HepG2 (cell line): ENCODE results near the gene MYCBPAP. TPM values are rescaled to one million over a fixed set of nuclear protein-coding genes. Genes with fewer than 3 reads are reported as not detected.

Source experiments
- CBX5 ChIP-seq: sonication (generic); formaldehyde crosslinking; IDR thresholded peaks from 2 replicates; pipeline ENCODE4 v1.4.0; 2020; ENCODE audit warnings: missing genetic modification reagents, borderline replicate concordance
- FOXC1 ChIP-seq: sonication (generic); formaldehyde crosslinking; IDR thresholded peaks from 2 replicates; pipeline ENCODE4 v1.8.0; 2022; ENCODE audit warnings: mild to moderate bottlenecking, missing genetic modification reagents, borderline replicate concordance
- GTF2F1 ChIP-seq: fragments of 150-350 bp; IDR thresholded peaks from 2 replicates; pipeline ENCODE4 v1.6.1; 2014; ENCODE audit warnings: low read length
- KLF9 ChIP-seq: IDR thresholded peaks from 2 replicates; pipeline ENCODE4 v1.6.1; 2016; ENCODE audit warnings: low read depth
- KMT2B ChIP-seq: IDR thresholded peaks from 2 replicates; pipeline ENCODE4 v1.6.1; 2016; ENCODE audit warnings: missing genetic modification reagents, missing compliant biosample characterization
- RBAK ChIP-seq: sonication (generic); formaldehyde crosslinking; IDR thresholded peaks from 2 replicates; pipeline ENCODE4 v1.5.1; 2020; ENCODE audit warnings: mild to moderate bottlenecking, missing genetic modification reagents
- USF2 ChIP-seq, 2 experiments: sonication (generic) in 1 of 2; formaldehyde crosslinking in 1 of 2; IDR thresholded peaks; 2 replicates each; pipeline versions ENCODE4 v1.5.1 to v1.6.1; 2011 to 2020; ENCODE audit warnings: borderline replicate concordance in 1 of 2, low read depth in 1 of 2, low read length in 1 of 2, mild to moderate bottlenecking in 1 of 2, missing genetic modification reagents in 1 of 2, moderate library complexity in 1 of 2
- ZNF10 ChIP-seq: sonication (generic); formaldehyde crosslinking; IDR thresholded peaks from 2 replicates; pipeline ENCODE4 v1.4.0; 2020; ENCODE audit warnings: mild to moderate bottlenecking, low read depth, missing genetic modification reagents, borderline replicate concordance
- ZNF235 ChIP-seq: sonication (generic); formaldehyde crosslinking; IDR thresholded peaks from 2 replicates; pipeline ENCODE4 v1.8.1; 2023; ENCODE audit warnings: mild to moderate bottlenecking, missing genetic modification reagents, borderline replicate concordance
- ZNF34 ChIP-seq: sonication (generic); formaldehyde crosslinking; IDR thresholded peaks from 2 replicates; pipeline ENCODE4 v1.4.0; 2020; ENCODE audit warnings: mild to moderate bottlenecking, missing genetic modification reagents, borderline replicate concordance
- ZNF558 ChIP-seq: sonication (generic); formaldehyde crosslinking; IDR thresholded peaks from 2 replicates; pipeline ENCODE4 v1.9.0; 2022; ENCODE audit warnings: mild to moderate bottlenecking, missing genetic modification reagents, borderline replicate concordance
- ZNF597 ChIP-seq: sonication (generic); formaldehyde crosslinking; IDR thresholded peaks from 2 replicates; pipeline ENCODE4 v1.5.0; 2020; ENCODE audit warnings: missing genetic modification reagents
- ZNF652 ChIP-seq: IDR thresholded peaks from 2 replicates; pipeline ENCODE4 v1.6.1; 2016; ENCODE audit warnings: low read depth, borderline replicate concordance
- ZSCAN22 ChIP-seq: sonication (generic); formaldehyde crosslinking; IDR thresholded peaks from 2 replicates; pipeline ENCODE4 v1.4.0; 2020; ENCODE audit warnings: mild to moderate bottlenecking, missing genetic modification reagents
- polyA plus RNA-seq, 8 experiments: library from polyadenylated mRNA; depleted of rRNA in 3 of 8; stranded (reverse) in 7 of 8; unstranded in 1 of 8; fragments of >200 nt; fragmentation: Illumina TruSeq in 4 of 8; extraction: Trizol in 4 of 8; gene quantifications; 2 replicates each; pipeline versions ENCODE4 v1.2.1 to v1.2.3, GENCODE V29; 2011 to 2016; ENCODE audit warnings: low read depth in 4 of 8, missing spikeins in 1 of 8, mixed read lengths in 1 of 8; ENCODE audit not compliant: insufficient read depth in 1 of 8
- total RNA-seq, 5 experiments: library from RNA; depleted of rRNA; stranded (reverse); fragments of >200 nt; fragmentation: Illumina TruSeq; extraction: Trizol; gene quantifications; 2 replicates each; pipeline ENCODE4 v1.2.3, GENCODE V29; 2016; ENCODE audit warnings: low read depth in 1 of 5
- TF ChIP-seq, protein P1 (sequence below): sonication (generic); formaldehyde crosslinking; IDR thresholded peaks from 2 replicates; pipeline ENCODE4 v1.8.1; 2023; ENCODE audit warnings: missing genetic modification reagents, inconsistent platforms, borderline replicate concordance
- TF ChIP-seq, protein P2 (sequence below): sonication (generic); formaldehyde crosslinking; IDR thresholded peaks from 2 replicates; pipeline ENCODE4 v1.4.0; 2020; ENCODE audit warnings: mild to moderate bottlenecking, missing genetic modification reagents

Gene MYCBPAP
- total and polyA plus RNA-seq, 2 of the 13 experiments (the other 11 are each of a cell fraction or from before 2014, with no cell fraction given): 0.22 to 0.24 TPM

- TF ChIP-seq, protein P1, sequence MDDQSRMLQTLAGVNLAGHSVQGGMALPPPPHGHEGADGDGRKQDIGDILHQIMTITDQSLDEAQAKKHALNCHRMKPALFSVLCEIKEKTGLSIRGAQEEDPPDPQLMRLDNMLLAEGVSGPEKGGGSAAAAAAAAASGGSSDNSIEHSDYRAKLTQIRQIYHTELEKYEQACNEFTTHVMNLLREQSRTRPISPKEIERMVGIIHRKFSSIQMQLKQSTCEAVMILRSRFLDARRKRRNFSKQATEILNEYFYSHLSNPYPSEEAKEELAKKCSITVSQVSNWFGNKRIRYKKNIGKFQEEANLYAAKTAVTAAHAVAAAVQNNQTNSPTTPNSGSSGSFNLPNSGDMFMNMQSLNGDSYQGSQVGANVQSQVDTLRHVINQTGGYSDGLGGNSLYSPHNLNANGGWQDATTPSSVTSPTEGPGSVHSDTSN (CRISPR knock-in tag): no peak
- TF ChIP-seq ZSCAN22 (CRISPR knock-in tag) (no peak; the same call in 1 of the 2 replicates), ZNF558 (0 out of 2 replicates have a peak, but pooled peaks have one; percentile 5), ZNF597 (no peak), FOXC1 (CRISPR knock-in tag) (peak; percentile 88), KLF9 (CRISPR knock-in tag) (peak; percentile 51; the same call in 1 of the 2 replicates), ZNF235 (CRISPR knock-in tag) (no peak; the same call in 1 of the 2 replicates), ZNF10 (CRISPR knock-in tag) (no peak), USF2 (IDR thresholded peaks at IDR 0.05; ENCODE audit: low read depth, low read length) (peak; percentile 95), USF2 (CRISPR knock-in tag; IDR thresholded peaks at IDR 0.05; ENCODE audit: borderline replicate concordance) (peak; percentile 97; the same call in 1 of the 2 replicates), RBAK (no peak), ZNF652 (CRISPR knock-in tag) (no peak; the same call in 1 of the 2 replicates), GTF2F1 (no peak), ZNF34 (CRISPR knock-in tag) (no peak), KMT2B (CRISPR knock-in tag) (no peak; the same call in 1 of the 2 replicates), CBX5 (CRISPR knock-in tag) (no peak; the same call in none of the 2 replicates)
- TF ChIP-seq, protein P2, sequence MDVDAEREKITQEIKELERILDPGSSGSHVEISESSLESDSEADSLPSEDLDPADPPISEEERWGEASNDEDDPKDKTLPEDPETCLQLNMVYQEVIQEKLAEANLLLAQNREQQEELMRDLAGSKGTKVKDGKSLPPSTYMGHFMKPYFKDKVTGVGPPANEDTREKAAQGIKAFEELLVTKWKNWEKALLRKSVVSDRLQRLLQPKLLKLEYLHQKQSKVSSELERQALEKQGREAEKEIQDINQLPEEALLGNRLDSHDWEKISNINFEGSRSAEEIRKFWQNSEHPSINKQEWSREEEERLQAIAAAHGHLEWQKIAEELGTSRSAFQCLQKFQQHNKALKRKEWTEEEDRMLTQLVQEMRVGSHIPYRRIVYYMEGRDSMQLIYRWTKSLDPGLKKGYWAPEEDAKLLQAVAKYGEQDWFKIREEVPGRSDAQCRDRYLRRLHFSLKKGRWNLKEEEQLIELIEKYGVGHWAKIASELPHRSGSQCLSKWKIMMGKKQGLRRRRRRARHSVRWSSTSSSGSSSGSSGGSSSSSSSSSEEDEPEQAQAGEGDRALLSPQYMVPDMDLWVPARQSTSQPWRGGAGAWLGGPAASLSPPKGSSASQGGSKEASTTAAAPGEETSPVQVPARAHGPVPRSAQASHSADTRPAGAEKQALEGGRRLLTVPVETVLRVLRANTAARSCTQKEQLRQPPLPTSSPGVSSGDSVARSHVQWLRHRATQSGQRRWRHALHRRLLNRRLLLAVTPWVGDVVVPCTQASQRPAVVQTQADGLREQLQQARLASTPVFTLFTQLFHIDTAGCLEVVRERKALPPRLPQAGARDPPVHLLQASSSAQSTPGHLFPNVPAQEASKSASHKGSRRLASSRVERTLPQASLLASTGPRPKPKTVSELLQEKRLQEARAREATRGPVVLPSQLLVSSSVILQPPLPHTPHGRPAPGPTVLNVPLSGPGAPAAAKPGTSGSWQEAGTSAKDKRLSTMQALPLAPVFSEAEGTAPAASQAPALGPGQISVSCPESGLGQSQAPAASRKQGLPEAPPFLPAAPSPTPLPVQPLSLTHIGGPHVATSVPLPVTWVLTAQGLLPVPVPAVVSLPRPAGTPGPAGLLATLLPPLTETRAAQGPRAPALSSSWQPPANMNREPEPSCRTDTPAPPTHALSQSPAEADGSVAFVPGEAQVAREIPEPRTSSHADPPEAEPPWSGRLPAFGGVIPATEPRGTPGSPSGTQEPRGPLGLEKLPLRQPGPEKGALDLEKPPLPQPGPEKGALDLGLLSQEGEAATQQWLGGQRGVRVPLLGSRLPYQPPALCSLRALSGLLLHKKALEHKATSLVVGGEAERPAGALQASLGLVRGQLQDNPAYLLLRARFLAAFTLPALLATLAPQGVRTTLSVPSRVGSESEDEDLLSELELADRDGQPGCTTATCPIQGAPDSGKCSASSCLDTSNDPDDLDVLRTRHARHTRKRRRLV (CRISPR knock-in tag): 0 out of 2 replicates have a peak, but pooled peaks have one; percentile 58
Observed at GRCh38 chr17:50542795-50543774, 34.8 kb downstream of the MYCBPAP start (continued).
